ENCODE data around the gene EEPD1.
A peak's percentile ranks its signal among the peaks of the same experiment; 100 is the strongest.
"Not testable (repeated sequence)": the region's sequence is repeated elsewhere in the genome, so short reads cannot be mapped to it uniquely, and the experiment has no call there.

EEPD1 gene

GRCh38 chr7:36304099-36304425, 151.0 kb downstream of the EEPD1 start:
- DNase-seq = no peak

- DNase-seq = no peak
These were observed 152.2 kb downstream of the EEPD1 start for GRCh38 chr7:36305226-36305625.

GRCh38 chr7:36305648-36306047, 152.6 kb downstream of the EEPD1 start:
- DNase-seq = no peak

- DNase-seq = no peak
These were observed 153.2 kb downstream of the EEPD1 start for GRCh38 chr7:36306222-36306621.

GRCh38 chr7:36306722-36307121, 153.7 kb downstream of the EEPD1 start:
- DNase-seq = no peak

- DNase-seq = no peak
These were observed 155.0 kb downstream of the EEPD1 start for GRCh38 chr7:36308031-36308430.

GRCh38 chr7:36309301-36309700, 156.2 kb downstream of the EEPD1 start:
- no peak for DNase-seq

- DNase-seq = no peak
These were observed 156.7 kb downstream of the EEPD1 start for GRCh38 chr7:36309716-36310115.

- no peak for DNase-seq
These were observed 157.8 kb downstream of the EEPD1 start for GRCh38 chr7:36310897-36311296.

GRCh38 chr7:36311539-36311938, 158.5 kb downstream of the EEPD1 start:
- no peak for DNase-seq

GRCh38 chr7:36312064-36312914, 159.2 kb downstream of the EEPD1 start:
- no peak for DNase-seq

GRCh38 chr7:36312915-36313334, 159.9 kb downstream of the EEPD1 start:
- no peak for DNase-seq

GRCh38 chr7:36313607-36314006, 160.6 kb downstream of the EEPD1 start:
- DNase-seq = no peak

GRCh38 chr7:36314491-36314890, 161.4 kb downstream of the EEPD1 start:
- no peak for DNase-seq

GRCh38 chr7:36315309-36315944, 162.4 kb downstream of the EEPD1 start:
- peak; percentile 11 for DNase-seq

- DNase-seq = no peak
These were observed 163.3 kb downstream of the EEPD1 start for GRCh38 chr7:36316319-36316718.

- no peak for DNase-seq
These were observed 164.2 kb downstream of the EEPD1 start for GRCh38 chr7:36317276-36317675.

- no peak for DNase-seq
These were observed 165.1 kb downstream of the EEPD1 start for GRCh38 chr7:36318116-36318515.

- DNase-seq = not testable (repeated sequence)
These were observed 168.2 kb downstream of the EEPD1 start for GRCh38 chr7:36321284-36321683.

- DNase-seq = no peak
These were observed 183.3 kb downstream of the EEPD1 start for GRCh38 chr7:36336390-36336789.

GRCh38 chr7:36338256-36338655, 185.2 kb downstream of the EEPD1 start:
- DNase-seq = no peak

- no peak for DNase-seq
These were observed 190.5 kb downstream of the EEPD1 start for GRCh38 chr7:36343548-36343947.

- no peak for DNase-seq
These were observed 191.6 kb downstream of the EEPD1 start for GRCh38 chr7:36344622-36345021.

GRCh38 chr7:36346260-36346831, 193.3 kb downstream of the EEPD1 start:
- peak; percentile 32 for DNase-seq

All from HCEC 1CT (cell line).